K562 (cell line): ENCODE data around the gene NUP205. TPM values are rescaled to one million over a fixed set of nuclear protein-coding genes. Genes with fewer than 3 reads are reported as not detected.

Source experiments
- BRD4 ChIP-seq: fragments of 200-600 bp; sonication (generic); IDR thresholded peaks from 2 replicates; pipeline ENCODE4 v1.6.1; 2017; ENCODE audit warnings: inconsistent platforms
- CBFB ChIP-seq: sonication (generic); formaldehyde crosslinking; IDR thresholded peaks from 2 replicates; pipeline ENCODE4 v1.4.0; 2020; ENCODE audit warnings: mild to moderate bottlenecking, missing genetic modification reagents
- CBX8 ChIP-seq: fragments of 200-600 bp; sonication (generic); IDR thresholded peaks from 2 replicates; pipeline ENCODE4 v1.6.1; 2012; ENCODE audit warnings: borderline replicate concordance, mixed run types, low read depth, mild to moderate bottlenecking, moderate library complexity, mixed read lengths, low read length, control low read depth, inconsistent platforms; ENCODE audit not compliant: poor library complexity, severe bottlenecking; ENCODE audit errors: extremely low read depth
- CHD2 ChIP-seq: IDR thresholded peaks from 2 replicates; pipeline ENCODE4 v1.6.1; 2011; ENCODE audit warnings: low read depth, low read length
- COPS2 ChIP-seq: fragments of 450-650 bp; conservative IDR thresholded peaks from 2 replicates; pipeline ENCODE4 v1.6.1; 2016; ENCODE audit warnings: mild to moderate bottlenecking, moderate library complexity
- CREB1 ChIP-seq, 2 experiments: sonication (generic) in 1 of 2; formaldehyde crosslinking in 1 of 2; IDR thresholded peaks; 2 replicates each; pipeline versions ENCODE4 v1.6.1 to v1.8.0; 2012 to 2022; ENCODE audit warnings: inconsistent platforms in 1 of 2, mild to moderate bottlenecking in 1 of 2, missing genetic modification reagents in 1 of 2, moderate library complexity in 1 of 2
- EHMT2 ChIP-seq: fragments of 450-650 bp; IDR thresholded peaks from 2 replicates; pipeline ENCODE4 v1.6.1; 2018; ENCODE audit warnings: antibody characterized with exemption
- ESRRA ChIP-seq: fragments of 450-650 bp; IDR thresholded peaks from 2 replicates; pipeline ENCODE4 v1.6.1; 2014; ENCODE audit warnings: low read depth, mild to moderate bottlenecking, moderate library complexity, borderline replicate concordance
- FOSL1 ChIP-seq: fragments of 200-800 bp; sonication (Bioruptor generic); conservative IDR thresholded peaks from 2 replicates; pipeline ENCODE4 v1.6.1; 2016; ENCODE audit warnings: missing genetic modification characterization, missing compliant biosample characterization
- FOXK1 ChIP-seq: sonication (generic); formaldehyde crosslinking; IDR thresholded peaks from 2 replicates; pipeline ENCODE4 v1.8.0; 2022; ENCODE audit warnings: missing genetic modification reagents, mild to moderate bottlenecking, borderline replicate concordance
- GATAD2A ChIP-seq: fragments of 450-650 bp; IDR thresholded peaks from 2 replicates; pipeline ENCODE4 v1.6.1; 2017
- MTA2 ChIP-seq: fragments of 450-650 bp; IDR thresholded peaks from 2 replicates; pipeline ENCODE4 v1.6.1; 2016; ENCODE audit warnings: low read depth
- NCOR1 ChIP-seq: fragments of 450-650 bp; IDR thresholded peaks from 2 replicates; pipeline ENCODE4 v1.6.1; 2016; ENCODE audit warnings: mild to moderate bottlenecking, moderate library complexity
- NR1H2 ChIP-seq: sonication (generic); formaldehyde crosslinking; IDR thresholded peaks from 2 replicates; pipeline ENCODE4 v1.4.0; 2020; ENCODE audit warnings: mild to moderate bottlenecking, missing genetic modification reagents
- NRF1 ChIP-seq, 2 experiments: fragments of 450-650 bp; IDR thresholded peaks in 1 of 2; conservative IDR thresholded peaks in 1 of 2; 2 replicates each; pipeline ENCODE4 v1.6.1; 2014; ENCODE audit warnings: mild to moderate bottlenecking in 2 of 2
- PHF8 ChIP-seq: fragments of 200-600 bp; sonication (generic); IDR thresholded peaks from 2 replicates; pipeline ENCODE4 v1.6.1; 2012; ENCODE audit warnings: mixed run types, mild to moderate bottlenecking, inconsistent platforms, low read length, moderate library complexity, borderline replicate concordance
- PML ChIP-seq: IDR thresholded peaks from 2 replicates; pipeline ENCODE4 v1.6.1; 2012; ENCODE audit warnings: low read length, inconsistent platforms
- RAD51 ChIP-seq: fragments of 450-650 bp; IDR thresholded peaks from 2 replicates; pipeline ENCODE4 v1.7.1; 2016; ENCODE audit warnings: low read depth, mild to moderate bottlenecking, borderline replicate concordance
- RBM17 ChIP-seq: fragments of 200-400 bp; formaldehyde crosslinking; IDR thresholded peaks from 2 replicates; pipeline ENCODE4 v1.6.1; 2017; ENCODE audit warnings: low read depth, mild to moderate bottlenecking, low read length, borderline replicate concordance
- SLC30A9 ChIP-seq: fragments of 250-450 bp; sonication (Bioruptor Pico); IDR thresholded peaks from 2 replicates; pipeline ENCODE4 v1.8.0; 2022; ENCODE audit warnings: mild to moderate bottlenecking, moderate library complexity
- SMAD3 ChIP-seq: fragments of 450-650 bp; formaldehyde crosslinking; conservative IDR thresholded peaks from 2 replicates; pipeline ENCODE4 v1.4.0; 2020; ENCODE audit warnings: mild to moderate bottlenecking
- SNAPC5 ChIP-seq: fragments of 250-450 bp; sonication (Bioruptor Pico); IDR thresholded peaks from 2 replicates; pipeline ENCODE4 v1.8.0; 2021; ENCODE audit warnings: moderate library complexity, mild to moderate bottlenecking, inconsistent platforms
- SP1 ChIP-seq: sonication (generic); formaldehyde crosslinking; IDR thresholded peaks from 2 replicates; pipeline ENCODE4 v1.8.1; 2022; ENCODE audit warnings: mild to moderate bottlenecking, missing genetic modification reagents
- THAP7 ChIP-seq: fragments of 250-450 bp; sonication (Bioruptor Pico); IDR thresholded peaks from 2 replicates; pipeline ENCODE4 v1.5.0; 2021
- TRIM24 ChIP-seq, 2 experiments: fragments of 450-650 bp; IDR thresholded peaks; 2 replicates each; pipeline ENCODE4 v1.6.1; 2016
- ZFP1 ChIP-seq: fragments of 450-650 bp; formaldehyde crosslinking; IDR thresholded peaks from 2 replicates; pipeline ENCODE4 v1.4.0; 2020; ENCODE audit warnings: mild to moderate bottlenecking, mixed read lengths
- ZFPM2 ChIP-seq: fragments of 250-450 bp; sonication (Bioruptor Pico); IDR thresholded peaks from 2 replicates; pipeline ENCODE4 v1.5.1; 2022; ENCODE audit warnings: mild to moderate bottlenecking
- ZNF124 ChIP-seq: sonication (generic); formaldehyde crosslinking; IDR thresholded peaks from 2 replicates; pipeline ENCODE4 v1.8.1; 2022; ENCODE audit warnings: missing genetic modification reagents
- ZNF24 ChIP-seq: fragments of 450-650 bp; IDR thresholded peaks from 2 replicates; pipeline ENCODE4 v1.6.1; 2016
- ZNF444 ChIP-seq: fragments of 250-450 bp; sonication (Bioruptor Pico); IDR thresholded peaks from 2 replicates; pipeline ENCODE4 v1.4.0; 2020; ENCODE audit warnings: mild to moderate bottlenecking, moderate library complexity
- ZNF561 ChIP-seq: fragments of 450-650 bp; formaldehyde crosslinking; conservative IDR thresholded peaks from 2 replicates; pipeline ENCODE4 v1.4.0; 2020; ENCODE audit warnings: mild to moderate bottlenecking, moderate library complexity
- ZNF79 ChIP-seq: fragments of 250-450 bp; sonication (Bioruptor Pico); IDR thresholded peaks from 2 replicates; pipeline ENCODE4 v1.4.0; 2020; ENCODE audit warnings: low read depth, mild to moderate bottlenecking, moderate library complexity
- polyA plus RNA-seq, 8 experiments: library from polyadenylated mRNA; depleted of rRNA in 4 of 8; stranded (reverse) in 5 of 8; unstranded in 3 of 8; fragments of >200 nt; fragmentation: Nextera tagmentation in 2 of 8; fragmentation: Illumina TruSeq in 1 of 8; extraction: Ambion mirVana in 2 of 8; extraction: Trizol in 1 of 8; gene quantifications; 2 replicates each; pipeline versions ENCODE4 v1.2.1 to v1.2.3, GENCODE V29; 2011 to 2014; ENCODE audit warnings: inconsistent platforms in 1 of 8, missing spikeins in 1 of 8
- total RNA-seq, 7 experiments: library from RNA; depleted of rRNA in 6 of 7; stranded (reverse); fragments of >200 nt in 6 of 7; fragmentation: Illumina TruSeq in 2 of 7; extraction: Trizol in 2 of 7; gene quantifications; 2 replicates each; pipeline versions ENCODE4 v1.2.1 to v1.2.3, GENCODE V29; 2011 to 2021; ENCODE audit warnings: low replicate concordance in 1 of 7
- TF ChIP-seq, protein P1 (sequence below): sonication (generic); formaldehyde crosslinking; IDR thresholded peaks from 2 replicates; pipeline ENCODE4 v1.8.0; 2022; ENCODE audit warnings: mild to moderate bottlenecking, missing genetic modification reagents

Gene NUP205
- total and polyA plus RNA-seq, 9 of the 15 experiments (the other 6 are each of a cell fraction or from before 2014, with no cell fraction given): 101 to 282 (median 193) TPM

DNA sequence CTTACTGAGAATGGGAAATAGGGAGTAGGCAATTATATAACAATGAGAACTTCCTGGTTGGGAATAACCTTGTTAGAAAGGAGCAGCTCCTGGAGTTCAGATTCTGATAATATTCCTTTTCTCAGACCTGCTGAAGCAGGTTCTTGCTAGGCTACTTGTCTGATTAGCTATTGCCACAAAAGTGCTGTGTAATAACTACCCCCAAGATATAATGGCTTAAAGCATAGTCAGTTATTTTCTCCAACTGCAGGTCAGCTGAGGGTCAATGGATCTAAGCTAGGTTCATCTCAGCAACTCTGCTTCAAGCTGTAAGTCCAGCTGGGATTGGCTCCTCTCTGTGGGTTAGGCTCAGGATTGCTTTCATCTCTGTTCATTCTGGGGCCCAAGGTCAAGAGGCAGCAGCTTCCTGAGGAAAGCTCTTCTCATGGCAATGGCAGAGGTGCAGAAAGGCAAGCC lies 38.5 kb upstream of the NUP205 start (continued):
- no peak for TF ChIP-seq COPS2
- TF ChIP-seq FOSL1 (tag): no peak
- 0 out of 4 replicates have a peak, but pooled peaks of 1 of the 2 experiments have one; percentile 34 for TF ChIP-seq TRIM24 (IDR thresholded peaks at IDR 0.05)
- no peak for TF ChIP-seq THAP7 (CRISPR knock-in tag)
- TF ChIP-seq PHF8: no peak
- TF ChIP-seq MTA2: no peak
- TF ChIP-seq, protein P1, sequence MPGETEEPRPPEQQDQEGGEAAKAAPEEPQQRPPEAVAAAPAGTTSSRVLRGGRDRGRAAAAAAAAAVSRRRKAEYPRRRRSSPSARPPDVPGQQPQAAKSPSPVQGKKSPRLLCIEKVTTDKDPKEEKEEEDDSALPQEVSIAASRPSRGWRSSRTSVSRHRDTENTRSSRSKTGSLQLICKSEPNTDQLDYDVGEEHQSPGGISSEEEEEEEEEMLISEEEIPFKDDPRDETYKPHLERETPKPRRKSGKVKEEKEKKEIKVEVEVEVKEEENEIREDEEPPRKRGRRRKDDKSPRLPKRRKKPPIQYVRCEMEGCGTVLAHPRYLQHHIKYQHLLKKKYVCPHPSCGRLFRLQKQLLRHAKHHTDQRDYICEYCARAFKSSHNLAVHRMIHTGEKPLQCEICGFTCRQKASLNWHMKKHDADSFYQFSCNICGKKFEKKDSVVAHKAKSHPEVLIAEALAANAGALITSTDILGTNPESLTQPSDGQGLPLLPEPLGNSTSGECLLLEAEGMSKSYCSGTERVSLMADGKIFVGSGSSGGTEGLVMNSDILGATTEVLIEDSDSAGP (CRISPR knock-in tag): no peak
- no peak for TF ChIP-seq ZNF79
- TF ChIP-seq CREB1 (IDR thresholded peaks at IDR 0.05): no peak
- no peak for TF ChIP-seq CREB1 (CRISPR knock-in tag; IDR thresholded peaks at IDR 0.05)
- no peak for TF ChIP-seq ZFPM2 (CRISPR knock-in tag)
- no peak for TF ChIP-seq FOXK1 (CRISPR knock-in tag)
- no peak for TF ChIP-seq ZFP1 (CRISPR knock-in tag)
- TF ChIP-seq ZNF561 (CRISPR knock-in tag): no peak
- TF ChIP-seq RBM17: no peak
- TF ChIP-seq SLC30A9 (CRISPR knock-in tag): no peak
- no peak for TF ChIP-seq CBX8
- no peak for TF ChIP-seq GATAD2A
- TF ChIP-seq RAD51: no peak
- TF ChIP-seq CHD2: no peak
- TF ChIP-seq NR1H2 (CRISPR knock-in tag): no peak
- TF ChIP-seq ZNF24: no peak
- no peak for TF ChIP-seq SMAD3 (CRISPR knock-in tag)
- no peak for TF ChIP-seq SNAPC5 (CRISPR knock-in tag)
- no peak for TF ChIP-seq CBFB (CRISPR knock-in tag)
- TF ChIP-seq NRF1 (conservative IDR thresholded peaks at IDR 0.05 in 1 of 2, IDR thresholded peaks at IDR 0.05 in 1 of 2): no peak
- no peak for TF ChIP-seq SP1 (CRISPR knock-in tag)
- TF ChIP-seq ZNF444 (CRISPR knock-in tag): no peak
- no peak for TF ChIP-seq ZNF124
- peak; percentile 66; the same call in 1 of the 2 replicates for TF ChIP-seq ESRRA
- TF ChIP-seq NCOR1: no peak
- TF ChIP-seq EHMT2: no peak
- no peak for TF ChIP-seq BRD4
- no peak for TF ChIP-seq PML
